PC-3 (cell line): ENCODE measurements around the gene DCBLD1. TPM values are rescaled to one million over a fixed set of nuclear protein-coding genes. Genes with fewer than 3 reads are reported as not detected.

Experiments used
- ATAC-seq: fragments of 200-7000 bp; cut with Tn5 transposase; 2 replicates; pipeline ENCODE4 v1.9.1; 2020; ENCODE audit warnings: mild to moderate bottlenecking, moderate library complexity
- BruUV-seq: library from RNA; stranded (reverse); fragments of 400-500 nt; replicated peaks from 2 replicates; lab custom pipeline; 2021; lab: Mats Ljungman, UMichigan
- CTCF ChIA-PET: fragments of 300-600 bp; sonication (Branson Sonifier 250); formaldehyde crosslinking; loops from one replicate; lab custom pipeline; 2022; ENCODE audit warnings: antibody characterized with exemption; lab: Charles Lee
- POLR2A ChIA-PET: fragments of 300-600 bp; sonication (Branson Sonifier 250); formaldehyde crosslinking; loops from one replicate; lab custom pipeline; 2022; ENCODE audit warnings: antibody characterized with exemption; ENCODE audit not compliant: unreplicated experiment; lab: Charles Lee
- DNase-seq: peaks from one replicate; pipeline ENCODE4 v3.0.0-alpha.2; 2015
- H2AFZ ChIP-seq: fragments of 300-600 bp; sonication (generic); 2 replicates; pipeline ENCODE4 v1.6.0; 2016; ENCODE audit warnings: antibody characterized with exemption, low read length
- H3F3A ChIP-seq: fragments of 300-600 bp; sonication (generic); one replicate; pipeline ENCODE4 v1.6.0; 2017; ENCODE audit warnings: antibody characterized with exemption, low read length, control low read depth, mild to moderate bottlenecking; ENCODE audit not compliant: unreplicated experiment
- H3K27ac ChIP-seq: fragments of 300-600 bp; sonication (generic); 2 replicates; pipeline ENCODE4 v1.5.1; 2016; ENCODE audit warnings: mild to moderate bottlenecking, low read length
- H3K27me3 ChIP-seq: fragments of 300-600 bp; sonication (generic); 2 replicates; pipeline ENCODE4 v1.6.1; 2016; ENCODE audit warnings: low read length, mixed read lengths
- H3K36me3 ChIP-seq: fragments of 300-600 bp; sonication (generic); 2 replicates; pipeline ENCODE4 v1.6.1; 2016; ENCODE audit warnings: low read depth, mixed run types, low read length, mixed read lengths
- H3K4me1 ChIP-seq: fragments of 300-600 bp; sonication (generic); 2 replicates; pipeline ENCODE4 v1.5.1; 2016; ENCODE audit warnings: low read length; ENCODE audit not compliant: insufficient read depth
- H3K4me2 ChIP-seq: fragments of 300-600 bp; sonication (generic); 2 replicates; pipeline ENCODE4 v1.6.0; 2016; ENCODE audit warnings: low read length
- H3K4me3 ChIP-seq: fragments of 300-600 bp; sonication (generic); 2 replicates; pipeline ENCODE4 v1.5.1; 2016; ENCODE audit warnings: mild to moderate bottlenecking, low read length, mixed read lengths
- H3K79me2 ChIP-seq: fragments of 300-600 bp; sonication (generic); 2 replicates; pipeline ENCODE4 v1.6.1; 2017; ENCODE audit warnings: low read length, mixed read lengths
- H3K9ac ChIP-seq: fragments of 300-600 bp; sonication (generic); 2 replicates; pipeline ENCODE4 v1.6.0; 2016; ENCODE audit warnings: mild to moderate bottlenecking, low read length
- H3K9me2 ChIP-seq: fragments of 300-600 bp; sonication (generic); replicated peaks from 2 replicates; pipeline ENCODE4 v1.6.1; 2016; ENCODE audit warnings: mixed run types, low read length, mixed read lengths
- H3K9me3 ChIP-seq: fragments of 300-600 bp; sonication (generic); 2 replicates; pipeline ENCODE4 v1.6.1; 2016; ENCODE audit warnings: low read length, mixed read lengths
- H4K20me1 ChIP-seq: fragments of 300-600 bp; sonication (generic); 2 replicates; pipeline ENCODE4 v1.6.1; 2016; ENCODE audit warnings: low read length, mixed read lengths
- CTCF ChIP-seq: fragments of 300-600 bp; sonication (generic); conservative IDR thresholded peaks from 2 replicates; pipeline ENCODE4 v1.5.1; 2017; ENCODE audit warnings: antibody characterized with exemption, low read depth, mild to moderate bottlenecking, low read length
- EZH2 ChIP-seq: fragments of 300-600 bp; sonication (generic); IDR thresholded peaks from one replicate; pipeline ENCODE4 v1.6.1; 2017; ENCODE audit warnings: antibody characterized with exemption, mild to moderate bottlenecking, low read length; ENCODE audit not compliant: unreplicated experiment
- EZH2phosphoT487 ChIP-seq: fragments of 300-600 bp; sonication (generic); IDR thresholded peaks from 2 replicates; pipeline ENCODE4 v1.6.1; 2018; ENCODE audit warnings: mild to moderate bottlenecking, antibody characterized with exemption, low read length, borderline replicate concordance
- intact Hi-C: fragments of 100-400 bp; cut with micrococcal nuclease; formaldehyde crosslinking; loops from 2 replicates; pipeline ENCODE4 v1.9.0; 2023
- total RNA-seq: library from RNA; depleted of rRNA; stranded (reverse); fragments of >200 nt; gene quantifications from 2 replicates; pipeline ENCODE4 v1.2.3, GENCODE V29; 2014

DCBLD1 gene
- total RNA-seq, 1 experiment from 2014 or later: 35.9 TPM

DNA sequence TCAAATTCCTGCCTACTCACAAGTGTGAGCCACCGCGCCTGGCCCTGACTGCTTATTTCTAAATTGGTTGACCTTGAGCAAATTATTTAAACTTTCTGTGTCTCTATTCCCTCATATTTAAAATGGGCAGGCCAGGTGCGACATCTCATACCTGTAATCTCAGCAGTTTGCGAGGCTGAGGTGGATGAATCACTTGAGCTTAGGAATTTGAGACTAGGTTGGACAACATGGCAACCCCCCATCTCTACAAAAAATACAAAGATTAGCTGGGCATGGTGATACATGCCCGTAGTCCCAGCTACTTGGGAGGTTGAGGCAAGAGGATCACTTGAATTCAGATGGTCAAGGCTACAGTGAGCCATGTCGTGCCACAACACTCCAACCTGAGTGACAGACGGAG lies 26.5 kb downstream of the DCBLD1 start:
- BruUV-seq: no TSS peak
- ATAC-seq: no peak
- no peaks in the 10 kb centered on the region for H3K9me3 ChIP-seq
- H3K9ac ChIP-seq: no peak overlapping the region
- CTCF ChIA-PET: no interaction called here
- POLR2A ChIA-PET: no interaction called here
- no peaks in the 10 kb centered on the region for H3K9me2 ChIP-seq
- intact Hi-C loops: no loop called here
- no peaks in the 10 kb centered on the region for H4K20me1 ChIP-seq
- H3K79me2 ChIP-seq: no peaks in the 10 kb centered on the region
- H3K27me3 ChIP-seq: no peaks in the 10 kb centered on the region
- no peaks in the 10 kb centered on the region; the same call in none of the 2 replicates for H3K36me3 ChIP-seq
- H2AFZ ChIP-seq: no peak overlapping the region
- H3F3A ChIP-seq: no peaks in the 10 kb centered on the region
- H3K4me3 ChIP-seq: no peak overlapping the region
- TF ChIP-seq EZH2 (no peak), CTCF (no peak), EZH2phosphoT487 (no peak)
- H3K4me2 ChIP-seq: no peak overlapping the region
- no peak overlapping the region for H3K27ac ChIP-seq
- peak; percentile 41 for DNase-seq
- H3K4me1 ChIP-seq: no peaks in the 10 kb centered on the region; the same call in 1 of the 2 replicates

DNA sequence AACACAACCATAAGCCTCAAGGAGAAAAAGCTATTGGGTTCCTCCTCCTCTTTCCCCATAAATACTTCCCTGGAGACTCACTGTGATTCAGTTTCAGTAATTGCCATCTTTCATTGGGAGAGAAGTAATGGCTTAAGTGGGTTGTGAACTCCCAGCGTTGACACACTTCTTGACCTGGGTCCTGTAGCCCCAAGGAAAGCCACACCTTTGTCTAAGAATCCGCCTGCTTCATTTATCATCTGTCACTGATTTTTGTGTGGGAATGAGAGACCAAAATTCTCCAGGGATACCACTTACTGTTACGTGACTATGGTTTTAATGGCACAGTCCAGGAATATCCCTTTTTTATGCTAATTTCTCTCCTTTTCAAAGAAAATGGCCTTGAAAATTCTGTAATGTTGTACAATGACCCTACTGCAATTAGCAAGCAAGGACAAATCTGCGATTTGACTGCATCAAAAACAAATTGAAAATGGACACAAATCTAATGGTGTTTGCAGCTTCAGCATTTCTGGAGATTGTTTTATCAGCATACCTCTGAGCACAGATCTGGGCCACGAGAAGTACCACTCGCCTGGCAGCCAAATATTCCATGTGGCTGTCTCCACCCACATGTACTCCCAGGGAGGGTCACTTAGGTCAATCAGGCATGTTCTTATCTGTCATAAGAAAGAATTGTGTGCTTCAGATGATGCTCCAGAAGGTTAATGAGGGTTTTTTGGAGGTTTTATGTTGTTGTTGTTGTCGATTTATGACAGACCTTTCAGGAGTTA lies 29.8 kb downstream of the DCBLD1 start:
- no peak overlapping the region for H2AFZ ChIP-seq
- H3K79me2 ChIP-seq: no peaks in the 10 kb centered on the region
- no TSS peak for BruUV-seq
- H3K9me2 ChIP-seq: no peaks in the 10 kb centered on the region
- no peak for TF ChIP-seq EZH2phosphoT487
- no peak for TF ChIP-seq EZH2
- TF ChIP-seq CTCF: no peak
- no peaks in the 10 kb centered on the region for H3F3A ChIP-seq
- H3K27ac ChIP-seq: no peak overlapping the region
- DNase-seq: peak; percentile 12
- H3K4me3 ChIP-seq: no peak overlapping the region
- H3K36me3 ChIP-seq: no peaks in the 10 kb centered on the region; the same call in none of the 2 replicates
- H4K20me1 ChIP-seq: no peaks in the 10 kb centered on the region
- no peak overlapping the region for H3K4me2 ChIP-seq
- intact Hi-C loops: no loop called here
- ChIA-PET CTCF (no interaction called here), POLR2A (no interaction called here)
- H3K9me3 ChIP-seq: no peaks in the 10 kb centered on the region
- no peaks in the 10 kb centered on the region for H3K27me3 ChIP-seq
- no peak for ATAC-seq
- H3K4me1 ChIP-seq: no peaks in the 10 kb centered on the region; the same call in 1 of the 2 replicates
- H3K9ac ChIP-seq: no peak overlapping the region

- Histone ChIP-seq H3K9ac (no peak overlapping the region), H2AFZ (no peak overlapping the region), H3K9me2 (no peaks in the 10 kb centered on the region), H3K4me3 (no peak overlapping the region), H4K20me1 (no peaks in the 10 kb centered on the region), H3K36me3 (no peaks in the 10 kb centered on the region; the same call in 1 of the 2 replicates), H3K27ac (no peak overlapping the region), H3K4me2 (no peak overlapping the region), H3F3A (no peaks in the 10 kb centered on the region), H3K79me2 (no peaks in the 10 kb centered on the region), H3K9me3 (no peaks in the 10 kb centered on the region), H3K4me1 (no peaks in the 10 kb centered on the region; the same call in 1 of the 2 replicates), H3K27me3 (no peaks in the 10 kb centered on the region)
- ChIA-PET POLR2A (no interaction called here), CTCF (no interaction called here)
- TF ChIP-seq CTCF: no peak
- no peak for DNase-seq
- no TSS peak for BruUV-seq
- no peak for ATAC-seq
- intact Hi-C loops: no loop called here
Measured at GRCh38 chr6:117512987-117513573, 30.6 kb downstream of the DCBLD1 start.
